ENCODE measurements around the gene LDLRAD3. TPM values are rescaled to one million over a fixed set of nuclear protein-coding genes. Genes with fewer than 3 reads are reported as not detected.

LDLRAD3 gene
- total RNA-seq, 1 donor from 2014 or later, result 14.9 TPM

- no peak for DNase-seq (ENCODE audit: low spot score)
Observed at GRCh38 chr11:36240173-36240572, 296.3 kb downstream of the LDLRAD3 start.

- DNase-seq (ENCODE audit: low spot score), result no peak
Observed at GRCh38 chr11:36240801-36241200, 296.9 kb downstream of the LDLRAD3 start.

GRCh38 chr11:36241497-36241896 lies 297.6 kb downstream of the LDLRAD3 start:
- DNase-seq (ENCODE audit: low spot score), result no peak

DNA sequence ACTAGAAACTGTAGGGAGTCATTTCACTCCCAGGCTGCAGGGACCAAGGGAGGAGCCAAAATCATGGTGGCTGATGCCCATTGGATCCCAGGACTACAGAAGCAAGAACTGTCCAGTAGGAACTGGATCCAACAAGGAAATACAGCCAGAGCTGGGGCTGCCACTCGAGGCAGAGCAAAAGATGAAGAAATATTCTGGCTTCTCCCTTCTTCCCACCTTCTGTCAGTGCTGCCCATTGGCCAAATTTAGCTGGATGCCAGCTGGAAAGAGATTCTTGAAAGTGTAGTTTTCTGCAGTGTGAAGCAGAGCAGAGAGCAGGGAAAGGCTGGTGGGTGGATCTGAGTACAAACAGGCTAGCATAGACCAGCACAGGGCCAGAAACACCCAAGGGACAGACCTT lies 299.8 kb downstream of the LDLRAD3 start:
- DNase-seq (ENCODE audit: low spot score), result no peak

DNA sequence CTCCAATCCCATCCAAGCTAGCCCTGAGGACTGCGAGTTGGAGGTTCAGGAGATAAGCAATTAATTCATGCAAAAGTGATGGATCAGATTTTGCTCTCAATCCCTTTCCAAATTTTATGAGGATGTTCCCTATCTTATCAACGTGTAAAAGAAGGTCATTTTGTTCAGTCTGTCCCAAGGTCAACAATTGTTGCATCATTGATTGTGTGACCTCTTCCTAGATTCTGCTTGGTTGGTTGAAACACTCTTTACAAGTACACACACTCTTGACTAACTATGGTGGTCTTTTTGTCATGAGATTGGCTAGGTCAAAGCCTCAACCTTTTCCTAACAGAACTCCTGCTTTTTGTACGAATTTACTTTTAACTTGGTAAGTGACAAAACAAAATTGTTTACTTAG lies 303.6 kb downstream of the LDLRAD3 start:
- DNase-seq (ENCODE audit: low spot score), result no peak

GRCh38 chr11:36248436-36248835 lies 304.6 kb downstream of the LDLRAD3 start:
- DNase-seq (ENCODE audit: low spot score), result no peak

GRCh38 chr11:36249246-36249645 lies 305.4 kb downstream of the LDLRAD3 start:
- no peak for DNase-seq (ENCODE audit: low spot score)

DNA sequence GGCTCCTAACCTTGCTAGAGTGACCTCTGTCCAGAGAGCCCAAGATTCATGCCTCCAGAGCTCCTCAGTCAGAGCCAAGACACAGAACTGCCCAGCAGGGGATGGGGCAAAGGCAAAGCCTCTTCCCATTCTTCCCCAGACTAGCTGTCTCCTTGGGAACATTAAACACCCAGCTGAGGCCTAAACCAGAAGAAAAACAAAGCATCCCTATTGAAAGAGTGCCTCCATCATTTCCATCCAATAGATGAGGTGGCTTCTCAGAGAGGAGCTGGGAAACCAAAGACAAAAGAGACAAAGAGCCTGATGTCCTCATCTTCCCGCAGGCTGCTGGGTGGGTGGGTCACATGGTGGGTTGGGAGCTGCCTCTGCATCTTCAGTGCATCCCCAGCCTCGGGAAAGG lies 308.0 kb downstream of the LDLRAD3 start:
- no peak for DNase-seq (ENCODE audit: low spot score)

DNA sequence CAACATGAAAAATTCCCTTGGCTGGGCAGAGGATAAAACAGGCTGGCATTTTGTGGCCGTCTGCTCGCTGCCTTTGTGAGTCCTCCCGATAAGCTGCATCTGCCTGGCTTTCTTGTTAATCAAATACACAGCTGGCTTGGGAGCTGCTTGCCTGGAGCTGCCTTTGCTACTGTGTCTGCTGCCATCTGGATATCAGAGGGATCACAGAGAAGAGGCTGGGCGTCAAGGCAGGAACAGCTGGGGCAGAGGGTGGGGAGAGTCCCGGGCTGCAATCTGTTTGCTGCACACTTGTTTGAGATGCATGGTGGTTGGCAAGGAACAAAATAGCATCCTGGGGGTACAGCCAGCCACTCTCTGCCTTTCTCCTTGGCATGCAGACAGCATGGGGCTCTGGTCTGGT lies 309.4 kb downstream of the LDLRAD3 start:
- no peak for DNase-seq (ENCODE audit: low spot score)

DNA sequence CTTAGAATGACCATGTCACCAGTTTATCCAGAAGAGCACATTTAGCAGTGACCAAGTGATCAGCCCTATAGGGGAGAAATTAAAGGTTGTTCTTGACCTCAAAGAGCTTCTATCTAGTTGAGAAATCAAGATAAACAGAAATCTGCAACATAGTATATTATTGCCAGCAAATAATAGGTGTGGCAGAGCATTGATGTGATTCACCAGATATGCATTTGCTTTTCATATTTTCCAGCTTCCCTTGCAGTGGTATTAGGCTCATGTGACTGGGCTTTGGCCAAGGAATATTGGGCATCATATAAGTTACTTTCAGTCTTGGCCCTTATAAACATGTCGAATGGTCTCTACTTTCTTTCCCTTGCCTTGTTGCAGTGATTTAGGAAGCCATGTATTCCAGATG lies 310.9 kb downstream of the LDLRAD3 start:
- no peak for DNase-seq (ENCODE audit: low spot score)

GRCh38 chr11:36257351-36257750 lies 313.5 kb downstream of the LDLRAD3 start:
- no peak for DNase-seq (ENCODE audit: low spot score)

DNA sequence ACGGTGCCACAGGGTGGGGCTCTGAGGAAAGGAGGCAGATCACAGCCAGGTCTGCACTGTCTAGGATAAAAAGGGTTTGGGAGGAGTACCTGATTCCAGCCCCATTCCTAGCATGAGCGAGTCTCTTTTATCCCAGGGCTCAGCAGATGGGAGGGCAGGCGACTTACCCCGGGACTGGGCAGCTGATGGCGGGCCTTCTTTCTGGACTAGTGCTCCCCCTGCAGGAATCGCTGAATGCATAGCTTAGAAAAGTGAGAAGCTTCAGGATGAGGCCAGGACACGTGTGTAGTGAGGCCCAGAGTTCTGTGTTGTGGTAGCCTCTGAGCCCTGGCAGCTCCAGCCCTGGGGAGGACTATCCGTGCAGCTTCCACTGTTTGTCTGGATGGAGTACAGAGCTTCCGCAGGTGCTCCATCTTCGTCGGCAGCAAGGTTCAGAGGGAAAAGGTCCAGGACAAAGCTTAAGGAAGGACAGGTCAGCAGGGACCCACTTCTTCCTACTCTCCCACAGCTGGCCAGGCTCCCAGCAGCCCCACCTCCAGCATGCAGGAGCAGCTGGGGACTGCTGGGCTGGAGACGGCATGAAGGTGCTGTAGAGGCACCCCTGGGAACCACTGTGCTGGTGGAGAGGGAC lies 315.0 kb downstream of the LDLRAD3 start:
- DNase-seq (ENCODE audit: low spot score), result peak; percentile 55

GRCh38 chr11:36261094-36261493 lies 317.2 kb downstream of the LDLRAD3 start:
- no peak for DNase-seq (ENCODE audit: low spot score)

- DNase-seq (ENCODE audit: low spot score), result no peak
Observed at GRCh38 chr11:36264011-36264972, 320.4 kb downstream of the LDLRAD3 start.

GRCh38 chr11:36264973-36265344 lies 321.1 kb downstream of the LDLRAD3 start:
- no peak for DNase-seq (ENCODE audit: low spot score)

GRCh38 chr11:36265793-36266628 lies 322.1 kb downstream of the LDLRAD3 start:
- DNase-seq (ENCODE audit: low spot score), result peak; percentile 55

DNA sequence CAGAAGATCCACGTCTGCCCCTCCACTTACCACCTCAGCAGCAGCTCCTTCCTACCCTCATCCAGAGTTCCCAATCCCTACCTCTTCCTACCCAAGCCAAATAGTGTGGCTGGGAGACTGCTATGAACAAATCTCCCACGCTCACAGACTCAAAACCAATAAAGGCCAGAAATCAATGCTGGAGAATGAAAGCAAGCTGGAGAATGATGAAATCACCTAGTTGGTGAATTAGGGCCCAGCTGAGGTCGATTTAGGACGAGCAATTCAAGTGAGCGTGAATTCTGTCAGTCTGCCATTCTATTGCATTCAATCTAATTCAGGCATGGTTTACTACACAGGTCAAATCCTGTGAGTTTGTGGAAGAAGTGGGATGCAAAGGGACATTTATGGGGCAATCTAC lies 322.9 kb downstream of the LDLRAD3 start:
- no peak for DNase-seq (ENCODE audit: low spot score)

DNA sequence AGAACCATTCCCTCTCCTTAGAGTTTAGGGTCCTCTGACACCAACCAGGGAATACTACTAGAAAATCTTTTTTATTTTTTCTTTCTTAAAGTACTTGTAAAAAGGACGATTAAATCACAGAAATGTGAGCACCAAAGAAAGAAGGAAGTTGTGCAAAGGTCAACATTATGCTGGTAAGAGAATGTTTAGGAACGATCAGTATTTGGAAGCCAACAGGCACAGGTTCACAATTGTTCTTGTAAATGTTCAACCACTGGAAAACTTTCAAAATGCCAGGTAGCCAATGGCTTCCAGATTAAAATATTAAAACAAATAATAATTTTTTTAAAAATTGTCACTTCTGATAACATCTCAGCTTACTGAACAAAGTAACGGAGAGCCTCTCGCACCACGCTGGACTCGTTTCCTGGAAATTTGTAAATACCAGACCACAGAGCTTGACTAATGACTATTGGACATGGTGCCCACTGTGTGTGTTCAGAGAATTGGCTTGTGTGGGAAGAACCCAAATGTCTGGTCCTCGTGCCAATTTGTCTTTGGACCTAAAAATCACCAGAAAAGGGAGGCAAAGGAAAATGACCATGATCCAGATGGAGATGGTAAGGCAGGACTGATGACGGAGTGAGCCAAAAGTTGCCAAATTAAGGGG lies 324.6 kb downstream of the LDLRAD3 start:
- DNase-seq (ENCODE audit: low spot score), result no peak

DNA sequence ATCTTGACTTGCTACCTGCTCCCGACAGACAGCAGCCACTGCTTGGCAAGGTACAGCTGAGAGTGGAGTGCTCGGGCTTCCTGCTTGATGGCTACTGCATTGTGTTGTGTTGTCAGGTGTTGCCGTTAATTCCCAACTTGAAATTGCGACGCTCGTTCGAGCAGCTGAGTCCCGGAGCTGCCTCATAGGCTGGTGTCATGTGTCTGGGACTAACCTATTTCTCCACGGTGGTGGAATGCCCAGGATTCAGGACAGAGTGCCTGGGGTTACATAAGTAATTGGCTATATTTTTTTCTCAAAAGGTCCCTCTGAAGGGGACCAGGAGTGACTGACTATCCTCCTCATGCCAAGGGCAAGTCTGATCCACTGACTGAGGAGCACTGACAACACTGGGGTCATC lies 326.8 kb downstream of the LDLRAD3 start:
- no peak for DNase-seq (ENCODE audit: low spot score)

DNA sequence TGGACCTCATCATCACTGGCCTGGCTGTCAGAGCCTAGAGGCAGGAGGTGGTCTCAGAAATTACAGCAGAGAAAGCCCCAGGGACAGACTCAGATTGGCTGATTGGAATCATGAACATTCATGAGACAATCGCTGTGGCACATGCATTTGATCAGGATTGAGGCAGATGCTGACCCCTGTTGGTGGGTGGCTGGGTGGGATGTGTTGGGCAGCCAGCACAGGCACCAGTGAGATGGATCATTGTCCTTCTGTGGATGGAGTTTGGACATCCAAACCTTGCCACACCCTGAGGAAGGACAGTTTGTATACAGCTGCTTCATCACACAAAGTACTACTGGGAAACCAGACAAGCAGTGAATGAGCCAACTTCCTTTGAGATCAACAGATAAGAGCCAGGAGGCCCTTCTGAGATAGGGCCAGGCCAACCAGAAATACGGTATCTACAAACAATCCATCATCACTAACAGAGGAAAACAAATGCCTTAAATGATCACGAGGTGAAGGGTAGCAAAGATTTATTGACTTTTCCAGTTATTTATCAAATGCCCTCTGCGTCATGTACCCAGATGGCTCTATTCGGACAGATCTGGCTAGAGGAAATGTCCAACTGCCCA lies 328.0 kb downstream of the LDLRAD3 start:
- DNase-seq (ENCODE audit: low spot score), result no peak

DNA sequence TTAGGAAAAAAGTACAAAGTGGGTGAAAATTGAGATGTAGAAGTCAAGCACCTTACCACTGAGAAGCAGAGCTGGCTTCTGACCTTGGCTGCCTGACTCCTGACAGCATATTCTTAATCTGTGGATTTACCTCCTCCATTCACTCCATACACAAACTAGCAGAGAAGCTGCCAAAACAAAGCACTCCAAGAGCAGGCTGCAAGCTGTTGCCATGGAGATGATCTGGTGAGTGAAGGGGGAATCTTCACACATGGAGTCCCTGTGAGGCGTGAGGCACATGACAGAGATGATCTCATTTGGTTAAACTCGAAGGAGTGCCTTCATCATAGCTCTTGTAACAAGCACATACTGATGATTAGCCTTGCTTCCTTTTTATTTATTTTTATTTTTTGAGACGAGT lies 329.2 kb downstream of the LDLRAD3 start:
- DNase-seq (ENCODE audit: low spot score), result no peak
